ENCODE measurements around the gene GPR21. TPM values are rescaled to one million over a fixed set of nuclear protein-coding genes. Genes with fewer than 3 reads are reported as not detected.

The GPR21 gene
- total RNA-seq, 2 donors from 2014 or later: 0.97 TPM; not detected in 1

- H3K9me3 ChIP-seq: no peaks in the 10 kb centered on the region
- H3K27me3 ChIP-seq (replicated peaks; ENCODE audit: insufficient read depth): no peaks in the 10 kb centered on the region
- H3K4me1 ChIP-seq (replicated peaks): no peaks in the 10 kb centered on the region
- WGBS: 40% methylated on average over 4 of the region's 4 CpGs
- intact Hi-C loops (cut with DNase I): loop anchor here (10.0 kb wide), 1 partner anchor 87 kb away; the partner anchor contains the start of gene RC3H2
- TF ChIP-seq CTCF (IDR thresholded peaks at IDR 0.05) (peak; percentile 37 to 81 (median 68)), POLR2AphosphoS5 (IDR thresholded peaks at IDR 0.05) (no peak), POLR2A (IDR thresholded peaks at IDR 0.05) (no peak)
- no peak overlapping the region for H3K4me3 ChIP-seq
- H3K27ac ChIP-seq: no peak overlapping the region
- no peaks in the 10 kb centered on the region for H3K36me3 ChIP-seq
- DNase-seq (ENCODE audit: low spot score): peak; percentile 10
Observed at GRCh38 chr9:122991370-122991830, 42.1 kb upstream of the GPR21 start.

- H3K36me3 ChIP-seq: no peaks in the 10 kb centered on the region
- H3K4me1 ChIP-seq (replicated peaks): no peaks in the 10 kb centered on the region
- H3K27ac ChIP-seq: no peak overlapping the region
- DNase-seq (ENCODE audit: low spot score): no peak
- intact Hi-C loops (cut with DNase I): loop anchor here (10.0 kb wide), 1 partner anchor 92 kb away; the partner anchor contains the start of gene RC3H2
- TF ChIP-seq CTCF (IDR thresholded peaks at IDR 0.05): no peak
- no peak for TF ChIP-seq POLR2A (IDR thresholded peaks at IDR 0.05)
- TF ChIP-seq POLR2AphosphoS5 (IDR thresholded peaks at IDR 0.05): no peak
- no peaks in the 10 kb centered on the region for H3K27me3 ChIP-seq (replicated peaks; ENCODE audit: insufficient read depth)
- no peaks in the 10 kb centered on the region for H3K9me3 ChIP-seq
- 35% methylated on average over 1 of the region's 1 CpG for WGBS
- no peak overlapping the region for H3K4me3 ChIP-seq
Observed at GRCh38 chr9:122996586-122996985, 36.9 kb upstream of the GPR21 start.

- WGBS: 78% methylated on average over 5 of the region's 5 CpGs
- Histone ChIP-seq H3K4me1 (replicated peaks) (no peaks in the 10 kb centered on the region), H3K27me3 (replicated peaks; ENCODE audit: insufficient read depth) (no peaks in the 10 kb centered on the region), H3K9me3 (no peaks in the 10 kb centered on the region), H3K4me3 (no peak overlapping the region), H3K27ac (no peak overlapping the region), H3K36me3 (no peaks in the 10 kb centered on the region)
- DNase-seq (ENCODE audit: low spot score): no peak
- no peak for TF ChIP-seq POLR2A (IDR thresholded peaks at IDR 0.05)
- no peak for TF ChIP-seq CTCF (IDR thresholded peaks at IDR 0.05)
- no peak for TF ChIP-seq POLR2AphosphoS5 (IDR thresholded peaks at IDR 0.05)
- intact Hi-C loops (cut with DNase I): loop anchor here (10.0 kb wide), 1 partner anchor 94 kb away; the partner anchor contains the start of gene RC3H2
Observed at GRCh38 chr9:122998448-122998847, 35.0 kb upstream of the GPR21 start.

- intact Hi-C loops (cut with DNase I): no loop called here
- no peak for TF ChIP-seq POLR2A (IDR thresholded peaks at IDR 0.05)
- no peak for TF ChIP-seq POLR2AphosphoS5 (IDR thresholded peaks at IDR 0.05)
- TF ChIP-seq CTCF (IDR thresholded peaks at IDR 0.05): no peak
- Histone ChIP-seq H3K9me3 (no peaks in the 10 kb centered on the region), H3K4me1 (replicated peaks) (no peaks in the 10 kb centered on the region), H3K4me3 (no peak overlapping the region), H3K27me3 (replicated peaks; ENCODE audit: insufficient read depth) (no peaks in the 10 kb centered on the region), H3K27ac (no peak overlapping the region), H3K36me3 (no peaks in the 10 kb centered on the region)
- 100% methylated on average over 1 of the region's 1 CpG for WGBS
- DNase-seq (ENCODE audit: low spot score): no peak
Observed at GRCh38 chr9:123000371-123001068, 32.9 kb upstream of the GPR21 start.

GRCh38 chr9:123002754-123003153, 30.7 kb upstream of the GPR21 start:
- no peak overlapping the region for H3K4me3 ChIP-seq
- DNase-seq (ENCODE audit: low spot score): no peak
- no peaks in the 10 kb centered on the region for H3K4me1 ChIP-seq (replicated peaks)
- 51% methylated on average over 5 of the region's 5 CpGs for WGBS
- H3K27ac ChIP-seq: no peak overlapping the region
- TF ChIP-seq POLR2A (IDR thresholded peaks at IDR 0.05) (no peak), CTCF (IDR thresholded peaks at IDR 0.05) (no peak), POLR2AphosphoS5 (IDR thresholded peaks at IDR 0.05) (no peak)
- no peaks in the 10 kb centered on the region for H3K27me3 ChIP-seq (replicated peaks; ENCODE audit: insufficient read depth)
- intact Hi-C loops (cut with DNase I): no loop called here
- no peaks in the 10 kb centered on the region for H3K9me3 ChIP-seq
- H3K36me3 ChIP-seq: no peaks in the 10 kb centered on the region
